Muscle layer of colon (tissue), 2 donors: Measurements from ENCODE around the gene RPL18.

ENCODE experiments used
- H3K27ac ChIP-seq: one replicate; pipeline ENCODE4 v1.7.0; 2013; ENCODE audit warnings: low read depth, mild to moderate bottlenecking, low read length, moderate library complexity
- H3K27me3 ChIP-seq, 2 donors: one replicate each; pipeline ENCODE4 v1.7.0; 2013; ENCODE audit warnings: low read length in 2 of 2, mild to moderate bottlenecking in 2 of 2; ENCODE audit not compliant: insufficient read depth in 2 of 2, control insufficient read depth in 1 of 2
- H3K36me3 ChIP-seq: one replicate; pipeline ENCODE4 v1.7.0; 2013; ENCODE audit warnings: mild to moderate bottlenecking, low read length; ENCODE audit not compliant: insufficient read depth
- H3K4me1 ChIP-seq: one replicate; pipeline ENCODE4 v1.7.0; 2013; ENCODE audit warnings: mild to moderate bottlenecking, low read length; ENCODE audit not compliant: insufficient read depth
- H3K4me3 ChIP-seq, 2 donors: one replicate each; pipeline ENCODE4 v1.7.0; 2013; ENCODE audit warnings: low read length in 2 of 2, low read depth in 1 of 2, mild to moderate bottlenecking in 1 of 2, moderate library complexity in 1 of 2
- H3K9ac ChIP-seq: one replicate; pipeline ENCODE4 v1.7.0; 2013; ENCODE audit warnings: low read length
- H3K9me3 ChIP-seq: one replicate; pipeline ENCODE4 v1.7.0; 2013; ENCODE audit warnings: mild to moderate bottlenecking, low read length
- donor health status: abdominal sarcoma.
- donor health status: Adenocarcinoma of cecum.

The RPL18 gene

GRCh38 chr19:48656840-48657474 is 38.0 kb upstream of the RPL18 start:
- no peaks in the 10 kb centered on the region for H3K4me1 ChIP-seq
- no peaks in the 10 kb centered on the region for H3K9me3 ChIP-seq
- no peaks in the 10 kb centered on the region for H3K36me3 ChIP-seq
- H3K4me3 ChIP-seq, result no peak overlapping the region
- H3K9ac ChIP-seq, result no peak overlapping the region
- H3K27ac ChIP-seq, result no peak overlapping the region
- peaks cover 0 to 4% of the 10 kb centered on the region in 2 donors for H3K27me3 ChIP-seq

- H3K27ac ChIP-seq, result no peak overlapping the region
- H3K27me3 ChIP-seq, result peaks cover 0 to 4% of the 10 kb centered on the region in 2 donors
- no peaks in the 10 kb centered on the region for H3K9me3 ChIP-seq
- no peaks in the 10 kb centered on the region for H3K36me3 ChIP-seq
- H3K4me1 ChIP-seq, result no peaks in the 10 kb centered on the region
- H3K9ac ChIP-seq, result no peak overlapping the region
- H3K4me3 ChIP-seq, result no peak overlapping the region
Measured at GRCh38 chr19:48654299-48655059, 35.5 kb upstream of the RPL18 start.

GRCh38 chr19:48651683-48652048 is 32.7 kb upstream of the RPL18 start:
- no peak overlapping the region for H3K27ac ChIP-seq
- no peak overlapping the region for H3K4me3 ChIP-seq
- H3K27me3 ChIP-seq, result peaks cover 0 to 4% of the 10 kb centered on the region in 2 donors
- H3K9me3 ChIP-seq, result no peaks in the 10 kb centered on the region
- H3K9ac ChIP-seq, result no peak overlapping the region
- H3K36me3 ChIP-seq, result no peaks in the 10 kb centered on the region
- H3K4me1 ChIP-seq, result no peaks in the 10 kb centered on the region

- Histone ChIP-seq H3K36me3 (no peaks in the 10 kb centered on the region), H3K9ac (no peak overlapping the region), H3K4me1 (peaks cover under 1% of the 10 kb centered on the region), H3K9me3 (no peaks in the 10 kb centered on the region), H3K27ac (no peak overlapping the region), H3K4me3 (no peak overlapping the region), H3K27me3 (peaks cover 0 to 4% of the 10 kb centered on the region in 2 donors)
Measured at GRCh38 chr19:48650974-48651682, 32.1 kb upstream of the RPL18 start.

GRCh38 chr19:48648134-48648533 is 29.2 kb upstream of the RPL18 start:
- Histone ChIP-seq H3K36me3 (no peaks in the 10 kb centered on the region), H3K9me3 (no peaks in the 10 kb centered on the region), H3K27ac (no peak overlapping the region), H3K4me3 (no peak overlapping the region), H3K9ac (no peak overlapping the region), H3K4me1 (peaks cover 21% of the 10 kb centered on the region), H3K27me3 (no peaks in the 10 kb centered on the region)

- Histone ChIP-seq H3K27ac (no peak overlapping the region), H3K4me3 (peak overlapping the region in 1 of 2 donors; percentile 86), H3K9ac (no peak overlapping the region), H3K4me1 (peaks cover 21% of the 10 kb centered on the region), H3K27me3 (no peaks in the 10 kb centered on the region), H3K36me3 (no peaks in the 10 kb centered on the region), H3K9me3 (no peaks in the 10 kb centered on the region)
Measured at GRCh38 chr19:48646722-48647216, 27.8 kb upstream of the RPL18 start.

GRCh38 chr19:48646001-48646721 is 27.2 kb upstream of the RPL18 start, which contains the start of gene CA11:
CA11 (minus strand) TSS chr19:48646187; CDS start chr19:48645632, 555 bp downstream.
- no peaks in the 10 kb centered on the region for H3K9me3 ChIP-seq
- no peaks in the 10 kb centered on the region for H3K36me3 ChIP-seq
- H3K4me3 ChIP-seq, result peak within 1 kb of the TSS; percentile 66 to 86
- H3K27me3 ChIP-seq, result no peaks in the 10 kb centered on the region
- peaks cover 21% of the 10 kb centered on the region for H3K4me1 ChIP-seq
- H3K9ac ChIP-seq, result peak within 1 kb of the TSS; percentile 82
- peak within 1 kb of the TSS; percentile 89 for H3K27ac ChIP-seq

GRCh38 chr19:48645620-48646000 is 26.6 kb upstream of the RPL18 start:
- Histone ChIP-seq H3K27ac (peak overlapping the region; percentile 89), H3K9me3 (no peaks in the 10 kb centered on the region), H3K36me3 (no peaks in the 10 kb centered on the region), H3K4me3 (peak overlapping the region; percentile 66 to 86), H3K4me1 (peaks cover 21% of the 10 kb centered on the region), H3K9ac (peak overlapping the region; percentile 82), H3K27me3 (no peaks in the 10 kb centered on the region)

GRCh38 chr19:48644839-48645619 is 26.1 kb upstream of the RPL18 start:
- H3K4me1 ChIP-seq, result peaks cover 21% of the 10 kb centered on the region
- no peaks in the 10 kb centered on the region for H3K9me3 ChIP-seq
- H3K36me3 ChIP-seq, result no peaks in the 10 kb centered on the region
- peak overlapping the region; percentile 89 for H3K27ac ChIP-seq
- peak overlapping the region; percentile 66 to 86 for H3K4me3 ChIP-seq
- no peaks in the 10 kb centered on the region for H3K27me3 ChIP-seq
- H3K9ac ChIP-seq, result peak overlapping the region; percentile 82

GRCh38 chr19:48644355-48644754 is 25.4 kb upstream of the RPL18 start:
- no peak overlapping the region for H3K9ac ChIP-seq
- no peaks in the 10 kb centered on the region for H3K36me3 ChIP-seq
- H3K4me3 ChIP-seq, result peak overlapping the region in 1 of 2 donors; percentile 86
- H3K27ac ChIP-seq, result no peak overlapping the region
- peaks cover 21% of the 10 kb centered on the region for H3K4me1 ChIP-seq
- H3K9me3 ChIP-seq, result no peaks in the 10 kb centered on the region
- H3K27me3 ChIP-seq, result no peaks in the 10 kb centered on the region
